ENCODE measurements around the gene NWD2.
"Not testable (repeated sequence)": the region's sequence is repeated elsewhere in the genome, so short reads cannot be mapped to it uniquely, and the experiment has no call there.

Gene NWD2

DNA sequence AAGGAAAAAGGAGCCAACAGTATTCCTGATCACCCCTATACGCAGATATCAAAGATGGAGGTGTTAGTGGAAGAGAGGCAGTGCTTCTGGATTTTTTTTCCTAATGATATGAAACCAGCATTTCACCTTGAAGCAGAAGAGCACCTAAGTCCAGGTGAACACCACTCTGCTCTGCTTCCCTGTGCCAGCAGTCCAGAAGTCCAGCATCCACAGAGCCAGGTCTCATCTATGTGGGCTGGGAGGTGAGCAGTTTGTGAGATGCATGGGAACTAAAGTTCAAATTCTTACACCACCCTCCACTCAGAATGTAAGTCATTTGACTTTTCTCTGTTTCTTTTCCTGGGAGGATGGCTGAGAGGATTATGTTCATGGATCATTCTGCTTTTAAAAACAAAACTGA, 239.1 kb downstream of the NWD2 start:
- in situ Hi-C loops (cut with MboI; ENCODE audit: low pct_unique_long_range_greater_than_20kb, low sequenced_read_pairs, unreplicated experiment), result no loop called here

GRCh38 chr4:37486166-37486565, 241.6 kb downstream of the NWD2 start:
- in situ Hi-C loops (cut with MboI; ENCODE audit: low pct_unique_long_range_greater_than_20kb, low sequenced_read_pairs, unreplicated experiment), result no loop called here
- TF ChIP-seq, protein P1, sequence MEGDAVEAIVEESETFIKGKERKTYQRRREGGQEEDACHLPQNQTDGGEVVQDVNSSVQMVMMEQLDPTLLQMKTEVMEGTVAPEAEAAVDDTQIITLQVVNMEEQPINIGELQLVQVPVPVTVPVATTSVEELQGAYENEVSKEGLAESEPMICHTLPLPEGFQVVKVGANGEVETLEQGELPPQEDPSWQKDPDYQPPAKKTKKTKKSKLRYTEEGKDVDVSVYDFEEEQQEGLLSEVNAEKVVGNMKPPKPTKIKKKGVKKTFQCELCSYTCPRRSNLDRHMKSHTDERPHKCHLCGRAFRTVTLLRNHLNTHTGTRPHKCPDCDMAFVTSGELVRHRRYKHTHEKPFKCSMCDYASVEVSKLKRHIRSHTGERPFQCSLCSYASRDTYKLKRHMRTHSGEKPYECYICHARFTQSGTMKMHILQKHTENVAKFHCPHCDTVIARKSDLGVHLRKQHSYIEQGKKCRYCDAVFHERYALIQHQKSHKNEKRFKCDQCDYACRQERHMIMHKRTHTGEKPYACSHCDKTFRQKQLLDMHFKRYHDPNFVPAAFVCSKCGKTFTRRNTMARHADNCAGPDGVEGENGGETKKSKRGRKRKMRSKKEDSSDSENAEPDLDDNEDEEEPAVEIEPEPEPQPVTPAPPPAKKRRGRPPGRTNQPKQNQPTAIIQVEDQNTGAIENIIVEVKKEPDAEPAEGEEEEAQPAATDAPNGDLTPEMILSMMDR (IDR thresholded peaks at IDR 0.05; ENCODE audit: extremely low read depth, insufficient read depth, missing control alignments), result no peak
- DNase-seq (ENCODE audit: low spot score), result no peak

More for the DNA sequence above, 239.1 kb downstream of the NWD2 start:
- TF ChIP-seq, protein P1 (IDR thresholded peaks at IDR 0.05; ENCODE audit: extremely low read depth, insufficient read depth, missing control alignments), result no peak
- no peak for DNase-seq (ENCODE audit: low spot score)

DNA sequence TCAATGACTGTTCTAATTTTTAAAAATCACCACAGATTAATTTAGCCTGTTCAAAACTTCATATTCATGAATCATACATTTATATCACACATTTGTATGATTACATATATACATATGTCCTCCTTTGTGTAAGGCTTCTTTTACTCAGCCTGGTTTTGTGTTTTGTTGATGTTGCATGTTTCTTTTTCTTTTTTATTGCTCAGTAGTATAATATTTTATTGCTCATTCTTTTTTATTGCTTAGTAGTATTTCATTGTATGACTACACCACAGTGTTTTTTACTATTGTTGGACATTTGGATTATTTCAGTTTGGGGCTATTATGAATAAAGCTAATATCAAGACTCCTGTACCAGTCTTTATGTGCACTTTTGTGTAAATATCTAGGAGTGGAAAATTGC, 243.1 kb downstream of the NWD2 start:
- in situ Hi-C loops (cut with MboI; ENCODE audit: low pct_unique_long_range_greater_than_20kb, low sequenced_read_pairs, unreplicated experiment), result no loop called here
- TF ChIP-seq, protein P1 (IDR thresholded peaks at IDR 0.05; ENCODE audit: extremely low read depth, insufficient read depth, missing control alignments), result no peak
- DNase-seq (ENCODE audit: low spot score), result no peak

DNA sequence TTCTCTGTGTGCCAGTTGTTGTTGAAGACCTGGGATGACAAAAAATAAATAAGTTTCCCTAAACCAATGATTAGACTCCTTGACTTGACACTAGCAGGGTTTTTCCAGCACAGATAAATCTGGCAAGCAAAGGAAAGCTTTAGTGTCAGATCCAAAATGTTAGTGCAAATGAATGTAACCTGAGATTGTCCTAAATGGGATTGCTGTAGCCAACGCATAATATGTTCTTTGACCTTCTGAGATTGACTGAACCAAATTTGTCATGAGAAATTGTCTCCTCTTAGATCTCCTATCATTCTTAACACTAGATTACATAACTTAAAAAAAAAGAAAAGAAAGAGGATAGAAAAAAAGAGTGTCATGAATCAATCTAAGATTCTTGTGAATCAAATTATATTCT, 245.2 kb downstream of the NWD2 start:
- in situ Hi-C loops (cut with MboI; ENCODE audit: low pct_unique_long_range_greater_than_20kb, low sequenced_read_pairs, unreplicated experiment), result no loop called here
- no peak for DNase-seq (ENCODE audit: low spot score)
- TF ChIP-seq, protein P1 (IDR thresholded peaks at IDR 0.05; ENCODE audit: extremely low read depth, insufficient read depth, missing control alignments), result no peak

DNA sequence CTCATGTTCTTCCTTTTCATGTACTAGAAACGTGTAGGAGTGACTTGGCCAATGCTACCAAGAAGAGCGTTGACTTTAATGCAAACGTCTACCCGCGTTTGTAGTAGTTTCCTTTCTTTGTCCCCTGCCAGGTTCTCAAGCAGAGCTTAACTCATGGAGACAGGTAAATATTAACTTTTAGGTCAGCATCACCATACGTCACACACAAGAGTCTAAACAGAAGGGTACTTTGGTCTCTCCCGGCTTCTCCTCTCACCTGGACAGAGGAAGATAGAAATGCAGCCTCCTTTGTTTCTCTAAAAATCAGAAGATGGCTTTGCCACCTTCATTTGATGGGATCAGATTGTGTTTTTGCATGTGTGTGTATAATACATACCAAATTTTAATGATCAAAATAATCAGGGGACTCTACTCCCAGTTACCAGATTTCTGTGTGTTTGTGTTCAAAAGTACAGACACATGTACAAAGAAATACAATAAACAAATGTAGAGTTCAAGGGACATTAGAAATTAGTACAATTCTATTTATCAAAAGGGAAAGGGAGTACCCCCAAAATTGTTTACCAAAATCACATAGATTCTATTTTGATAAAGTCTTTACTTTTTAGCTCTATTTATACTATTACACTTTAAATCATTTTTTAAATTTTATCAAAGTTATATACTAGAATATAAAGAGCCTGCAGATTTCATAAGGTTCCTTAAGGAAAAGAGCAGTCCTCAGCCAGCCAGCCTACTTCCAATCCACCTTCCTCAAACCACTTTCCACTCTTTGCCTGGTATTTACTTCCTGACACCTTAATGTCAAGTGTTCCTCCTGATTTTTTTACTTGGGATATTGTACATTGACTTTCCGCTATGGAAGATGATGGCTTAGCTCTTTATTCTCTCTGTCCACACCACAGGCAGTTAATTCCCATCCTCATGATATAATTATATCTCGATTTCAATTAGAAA, 246.1 kb downstream of the NWD2 start:
- TF ChIP-seq, protein P1 (IDR thresholded peaks at IDR 0.05; ENCODE audit: extremely low read depth, insufficient read depth, missing control alignments), result no peak
- in situ Hi-C loops (cut with MboI; ENCODE audit: low pct_unique_long_range_greater_than_20kb, low sequenced_read_pairs, unreplicated experiment), result no loop called here

DNA sequence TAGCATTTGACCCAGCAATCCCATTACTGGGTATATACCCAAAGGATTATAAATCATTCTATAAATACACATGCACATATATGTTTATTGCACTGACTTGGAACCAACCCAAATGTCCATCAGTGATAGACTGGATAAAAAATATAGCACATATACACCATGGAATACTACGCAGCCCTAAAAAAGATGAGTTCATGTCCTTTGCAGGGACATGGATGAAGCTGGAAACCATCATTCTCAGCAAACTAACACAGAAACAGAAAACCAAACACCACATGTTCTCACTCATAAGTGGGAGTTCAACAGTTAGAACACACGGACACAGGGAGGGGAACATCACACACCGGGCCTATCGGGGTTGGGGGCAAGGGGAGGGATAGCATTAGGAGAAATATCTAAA, 250.8 kb downstream of the NWD2 start:
- in situ Hi-C loops (cut with MboI; ENCODE audit: low pct_unique_long_range_greater_than_20kb, low sequenced_read_pairs, unreplicated experiment); DNase-seq (ENCODE audit: low spot score): not testable (repeated sequence)

More for the DNA sequence above, 246.1 kb downstream of the NWD2 start:
- no peak for DNase-seq (ENCODE audit: low spot score)

Measured in GM13977 (cell line).